Transverse colon (tissue), 4 donors: ENCODE data around the gene RAB30. TPM values are rescaled to one million over a fixed set of nuclear protein-coding genes. Genes with fewer than 3 reads are reported as not detected.
A peak's percentile ranks its signal among the peaks of the same experiment; 100 is the strongest.

ENCODE experiments used
- DNase-seq: peaks from one replicate; pipeline ENCODE4 v3.0.0-alpha.2; 2019
- H3K27ac ChIP-seq, 4 donors: fragments of 200-600 bp; sonication (generic); 2 replicates each; pipeline ENCODE4 v1.5.1; 2016 to 2018; ENCODE audit warnings: inconsistent platforms in 4 of 4
- H3K27me3 ChIP-seq: fragments of 200-600 bp; sonication (generic); 2 replicates; pipeline ENCODE4 v1.5.1; 2017; ENCODE audit warnings: inconsistent platforms
- H3K36me3 ChIP-seq, 4 donors: fragments of 200-600 bp; sonication (generic); 2 replicates each; pipeline ENCODE4 v1.5.1; 2017 to 2019; ENCODE audit warnings: inconsistent platforms in 4 of 4
- H3K4me1 ChIP-seq, 4 donors: fragments of 200-600 bp; sonication (generic); 2 replicates each; pipeline ENCODE4 v1.5.1; 2017 to 2020; ENCODE audit warnings: inconsistent platforms in 4 of 4
- H3K4me3 ChIP-seq, 4 donors: fragments of 200-600 bp; sonication (generic); 1 replicate in 1 of 4; 2 replicates in 3 of 4; pipeline versions ENCODE4 v1.5.1 to v1.6.1; 2017 to 2019; ENCODE audit warnings: inconsistent platforms in 4 of 4
- H3K9me3 ChIP-seq, 2 donors: fragments of 200-600 bp; sonication (generic); 2 replicates each; pipeline ENCODE4 v1.5.1; 2017 to 2019; ENCODE audit warnings: inconsistent platforms in 2 of 2
- CTCF ChIP-seq, 5 experiments: fragments of 200-600 bp in 3 of 5; fragments of 450-650 bp in 2 of 5; sonication (generic) in 3 of 5; IDR thresholded peaks; 1 replicate in 2 of 5; 2 replicates in 3 of 5; pipeline ENCODE4 v1.5.1; 2016 to 2017; ENCODE audit warnings: antibody characterized with exemption in 5 of 5, inconsistent platforms in 3 of 5, mild to moderate bottlenecking in 2 of 5, moderate library complexity in 1 of 5
- EP300 ChIP-seq: sonication (generic); formaldehyde crosslinking; IDR thresholded peaks from one replicate; pipeline ENCODE4 v1.6.1; 2017; ENCODE audit warnings: antibody characterized with exemption, low read depth
- POLR2A ChIP-seq: fragments of 450-650 bp; IDR thresholded peaks from one replicate; pipeline ENCODE4 v1.6.1; 2016; ENCODE audit warnings: antibody characterized with exemption, mild to moderate bottlenecking, moderate library complexity
- POLR2AphosphoS5 ChIP-seq, 3 donors: sonication (generic); formaldehyde crosslinking; IDR thresholded peaks; one replicate each; pipeline ENCODE4 v1.6.1; 2016; ENCODE audit warnings: antibody characterized with exemption in 3 of 3
- whole genome bisulfite sequencing, 2 donors: methylation state at CpG; one replicate each; pipeline ENCODE4 v1.1.5; 2018; ENCODE audit warnings: low coverage in 1 of 2; 5-methylcytosine and 5-hydroxymethylcytosine counted together
- in situ Hi-C, 4 donors: fragments of 200-750 bp; cut with MboI; loops; one replicate each; pipeline versions ENCODE4 v1.15.0 to v1.15.1; 2017; ENCODE audit warnings: low sequenced_read_pairs in 3 of 4, low pct_ligation_motif_present in 1 of 4, low pct_unique_long_range_greater_than_20kb in 1 of 4
- intact Hi-C: fragments of 100-400 bp; cut with DNase I; formaldehyde crosslinking; loops from one replicate; pipeline ENCODE4 v1.15.1; 2023; ENCODE audit warnings: low total_unique reads
- total RNA-seq, 4 donors: library from RNA; depleted of rRNA; stranded (reverse); fragments of >200 nt; gene quantifications; one replicate each; pipeline ENCODE4 v1.1.0, GENCODE V29; 2016

RAB30 gene
- total RNA-seq, 4 donors from 2014 or later: 2.2 to 29.9 (median 14.5) TPM

DNA sequence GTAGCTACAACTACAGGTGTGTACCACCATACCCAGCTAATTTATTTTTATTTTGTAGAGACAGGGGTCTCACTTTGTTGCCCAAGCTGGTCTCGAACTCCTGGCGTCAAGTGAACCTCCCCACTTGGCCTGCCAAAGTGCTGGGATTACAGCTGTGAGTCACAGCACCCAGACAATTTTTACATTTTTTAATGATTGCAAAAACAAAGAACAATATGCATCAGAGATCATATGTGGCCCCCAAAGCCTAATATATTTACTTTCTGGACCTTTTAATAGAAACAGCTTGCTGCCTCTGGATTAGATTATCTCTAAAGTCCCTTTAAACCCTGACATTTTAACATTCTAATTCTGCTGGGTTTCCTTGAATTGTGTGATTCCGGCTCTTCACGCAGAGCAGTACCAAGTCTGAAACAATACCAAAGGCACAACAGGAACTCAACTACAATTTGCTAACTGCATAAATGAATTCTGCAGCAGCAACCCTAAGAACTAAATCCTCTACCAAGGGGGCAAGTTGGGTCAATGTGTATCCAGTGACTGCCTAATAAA, 25.0 kb downstream of the RAB30 start:
- 86 to 87% methylated on average over 3 to 4 of the region's 4 CpGs for WGBS, 2 donors
- no peak for TF ChIP-seq CTCF (IDR thresholded peaks at IDR 0.05)
- TF ChIP-seq POLR2A: no peak
- no peak for TF ChIP-seq EP300
- TF ChIP-seq POLR2AphosphoS5 (IDR thresholded peaks at IDR 0.05): no peak
- H3K36me3 ChIP-seq: no peaks in the 10 kb centered on the region
- in situ Hi-C loops (no loop called here), intact Hi-C loops (no loop called here)
- H3K27ac ChIP-seq: peak overlapping the region; percentile 36 to 60 (median 46)
- H3K9me3 ChIP-seq: no peaks in the 10 kb centered on the region
- peaks cover 0 to 34% (median 14%) of the 10 kb centered on the region in 4 donors for H3K4me1 ChIP-seq
- H3K27me3 ChIP-seq: no peaks in the 10 kb centered on the region
- H3K4me3 ChIP-seq: no peak overlapping the region
- DNase-seq: no peak

- H3K4me3 ChIP-seq: no peak overlapping the region
- no peaks in the 10 kb centered on the region for H3K9me3 ChIP-seq
- TF ChIP-seq EP300: no peak
- no peak for TF ChIP-seq POLR2AphosphoS5 (IDR thresholded peaks at IDR 0.05)
- intact Hi-C loops (no loop called here), in situ Hi-C loops (no loop called here)
- peak overlapping the region in 1 of 4 donors; percentile 26 for H3K27ac ChIP-seq
- DNase-seq: no peak
- no peaks in the 10 kb centered on the region for H3K27me3 ChIP-seq
- peaks cover 0 to 34% (median 13%) of the 10 kb centered on the region in 4 donors for H3K4me1 ChIP-seq
- 52 to 57% methylated on average over 3 to 8 of the region's 8 CpGs for WGBS, 2 donors
- no peaks in the 10 kb centered on the region for H3K36me3 ChIP-seq
These were observed 26.6 kb downstream of the RAB30 start for GRCh38 chr11:83044958-83045712.

- WGBS, 2 donors: 79 to 97% methylated on average over 2 to 3 of the region's 3 CpGs
- TF ChIP-seq POLR2A (no peak), CTCF (IDR thresholded peaks at IDR 0.05) (no peak), POLR2AphosphoS5 (IDR thresholded peaks at IDR 0.05) (no peak), EP300 (no peak)
- no peaks in the 10 kb centered on the region for H3K36me3 ChIP-seq
- H3K27ac ChIP-seq: no peak overlapping the region
- H3K27me3 ChIP-seq: no peaks in the 10 kb centered on the region
- DNase-seq: no peak
- no peak overlapping the region for H3K4me3 ChIP-seq
- H3K4me1 ChIP-seq: peaks cover 0 to 34% (median 14%) of the 10 kb centered on the region in 4 donors
- intact Hi-C loops: no loop called here
- no peaks in the 10 kb centered on the region for H3K9me3 ChIP-seq
- in situ Hi-C loops: no loop called here
These were observed 28.6 kb downstream of the RAB30 start for GRCh38 chr11:83042964-83043711.

DNA sequence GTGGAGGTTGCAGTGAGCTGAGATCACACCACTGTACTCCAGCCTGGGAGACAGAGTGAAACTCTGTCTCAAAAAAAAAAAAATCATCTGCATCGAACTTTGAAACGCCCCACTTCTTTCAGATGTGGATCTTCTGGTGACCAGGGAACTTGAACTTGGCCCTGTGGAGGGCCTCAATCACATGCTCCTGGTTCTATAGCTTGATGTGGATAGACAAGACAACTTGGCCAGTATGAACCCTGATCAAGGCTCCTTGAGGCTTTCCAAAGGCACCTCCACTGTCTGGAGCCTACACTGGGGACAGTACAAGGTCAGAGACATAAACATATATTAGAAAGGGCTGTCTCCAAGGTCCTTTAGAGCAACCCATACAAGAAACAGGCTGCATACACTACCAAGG, 30.6 kb downstream of the RAB30 start:
- no peak for DNase-seq
- 80 to 93% methylated on average over 1 to 2 of the region's 2 CpGs for WGBS, 2 donors
- no peak for TF ChIP-seq POLR2AphosphoS5 (IDR thresholded peaks at IDR 0.05)
- no peak for TF ChIP-seq POLR2A
- TF ChIP-seq CTCF (IDR thresholded peaks at IDR 0.05): no peak
- TF ChIP-seq EP300: no peak

More for the DNA sequence above, 30.6 kb downstream of the RAB30 start:
- Histone ChIP-seq H3K4me3 (no peak overlapping the region), H3K9me3 (no peaks in the 10 kb centered on the region), H3K4me1 (peaks cover 0 to 21% (median 7%) of the 10 kb centered on the region in 4 donors), H3K36me3 (no peaks in the 10 kb centered on the region), H3K27me3 (no peaks in the 10 kb centered on the region), H3K27ac (no peak overlapping the region)
- in situ Hi-C loops (no loop called here), intact Hi-C loops (no loop called here)
